Fibroblast of skin of abdomen (primary cell): ENCODE results near the gene KIRREL1.

Source experiments
- DNase-seq: peaks from one replicate; pipeline ENCODE4 v3.0.0-alpha.2; 2013

KIRREL1 gene

DNA sequence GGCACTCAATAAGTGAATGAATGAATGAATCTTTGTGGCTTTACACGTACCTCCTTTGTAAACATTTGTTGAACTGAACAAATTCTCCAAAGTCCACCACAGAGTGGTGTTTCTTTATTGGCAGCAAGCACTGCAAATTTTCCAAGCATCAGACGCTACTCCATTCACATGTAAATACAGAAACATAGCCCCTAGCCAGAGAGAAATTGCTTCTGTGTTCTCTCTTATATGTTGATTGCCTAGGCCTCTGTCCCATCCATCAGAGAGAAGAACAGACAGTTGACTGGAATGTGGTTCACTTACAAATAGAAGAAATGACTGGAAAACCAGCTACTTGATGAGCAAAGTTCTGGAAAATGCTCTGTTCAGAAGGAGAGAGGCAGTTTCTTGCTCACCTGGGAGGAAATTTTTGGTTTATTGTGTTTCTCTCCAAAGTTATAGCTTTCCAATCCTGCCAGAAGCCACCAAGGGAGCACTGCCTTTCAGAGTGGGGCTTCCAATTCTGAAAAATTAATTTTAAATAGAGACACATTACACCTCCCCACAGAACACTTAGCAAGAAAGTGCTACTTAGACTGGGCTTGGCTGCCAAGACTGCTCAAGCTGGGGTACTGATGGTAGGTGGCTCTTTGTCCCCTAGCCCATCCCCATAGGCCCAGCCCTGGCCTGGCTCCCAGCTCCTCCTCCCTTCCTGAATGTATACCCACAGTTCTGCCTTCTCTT, 18.1 kb upstream of the KIRREL1 start:
- DNase-seq = no peak

DNA sequence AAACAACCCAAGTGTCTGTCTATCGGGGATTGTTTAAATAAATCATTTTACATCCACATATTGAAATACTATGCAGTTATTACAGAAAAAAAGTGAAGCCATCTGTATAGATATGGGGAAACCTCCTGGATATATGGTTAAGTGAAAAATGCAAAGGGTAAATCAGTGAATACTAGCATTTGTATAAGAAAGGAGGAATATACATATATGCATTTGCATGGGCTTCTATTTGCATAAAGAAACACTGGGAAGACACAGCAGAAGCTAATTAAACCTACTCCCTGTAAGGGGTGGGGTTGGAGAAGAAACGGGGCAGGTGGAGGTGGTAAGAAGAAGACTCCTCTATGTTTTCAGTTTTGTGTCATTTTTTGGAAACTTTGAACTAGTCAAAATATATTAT, 16.6 kb upstream of the KIRREL1 start:
- DNase-seq = no peak

DNA sequence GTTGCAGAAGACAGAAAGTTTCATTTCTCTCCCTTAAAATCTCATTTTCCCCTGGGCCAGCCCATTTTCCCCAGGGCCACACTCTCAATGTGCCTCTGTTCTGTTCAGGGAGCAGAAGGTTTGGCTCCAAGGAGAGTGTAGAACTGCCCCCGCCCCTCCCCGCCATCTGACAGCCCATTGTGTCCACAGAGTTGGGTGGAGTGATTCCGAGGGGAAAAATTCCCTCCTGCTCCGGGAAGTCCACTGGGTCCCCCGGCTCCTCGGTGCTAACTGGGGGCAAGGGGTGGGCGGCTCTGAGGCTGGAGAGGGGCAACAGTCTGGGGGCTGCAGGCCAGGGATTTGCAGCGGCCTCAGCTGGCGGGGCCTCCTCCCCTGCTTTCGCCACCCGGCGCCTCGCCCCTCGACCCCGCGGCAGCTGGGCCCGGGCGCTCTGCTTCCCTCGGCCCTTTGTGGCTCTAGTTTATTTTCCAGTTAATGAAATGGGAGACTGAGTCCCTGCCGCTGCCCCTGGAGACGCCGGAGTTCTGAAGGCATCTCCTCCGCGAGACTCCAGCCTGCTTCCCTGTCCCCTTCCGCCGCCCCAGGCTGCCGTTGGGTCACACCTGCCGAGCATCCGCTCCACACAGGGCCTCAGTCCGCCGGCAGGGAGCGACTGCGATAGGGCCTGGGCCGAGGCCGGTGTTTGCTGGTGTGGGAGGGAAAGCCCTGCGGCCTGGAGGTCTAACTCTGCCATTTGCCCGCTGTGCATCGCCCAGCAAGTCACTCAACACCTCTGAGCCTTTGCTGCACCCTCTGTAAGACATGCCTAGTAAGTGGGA, 14.7 kb upstream of the KIRREL1 start:
- no peak for DNase-seq

DNA sequence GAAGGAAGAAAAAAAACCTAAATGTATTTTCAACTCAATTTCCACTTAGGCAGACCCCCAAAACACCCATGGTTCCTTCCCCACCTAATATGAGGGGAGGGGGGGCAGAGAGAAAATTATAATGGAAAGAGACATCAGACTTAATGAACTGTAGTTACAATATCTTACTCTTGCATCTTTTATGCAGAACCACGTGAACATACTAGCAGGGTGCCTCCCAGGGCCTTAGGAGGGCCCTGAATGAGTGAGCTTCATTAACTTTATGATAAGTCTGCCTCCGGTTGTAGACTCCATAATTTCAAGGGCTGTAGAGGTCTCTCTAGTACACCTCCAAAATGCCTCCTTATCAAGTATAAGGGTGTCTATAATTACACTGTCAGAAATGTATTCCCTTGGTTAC, 11.3 kb upstream of the KIRREL1 start:
- no peak for DNase-seq

DNA sequence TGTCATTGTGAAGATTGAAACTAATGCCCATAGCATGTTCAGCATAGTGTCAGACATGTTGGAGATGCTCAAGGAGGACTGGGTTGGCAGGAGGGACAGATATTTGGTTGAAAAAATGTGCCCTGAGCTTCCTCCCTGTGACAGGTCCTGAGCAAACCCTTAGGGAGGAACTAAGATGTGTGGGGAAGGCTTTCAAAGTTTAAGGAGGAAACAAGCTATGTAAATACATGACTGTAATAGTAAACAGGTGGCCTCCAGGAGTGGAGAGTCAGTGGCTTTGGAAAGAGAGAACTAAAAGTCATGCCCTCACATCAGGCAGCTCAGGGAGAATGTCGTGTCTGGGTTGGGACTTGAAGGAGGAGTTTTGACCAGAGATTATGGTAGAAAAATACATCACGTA, 9.7 kb upstream of the KIRREL1 start:
- no peak for DNase-seq

DNA sequence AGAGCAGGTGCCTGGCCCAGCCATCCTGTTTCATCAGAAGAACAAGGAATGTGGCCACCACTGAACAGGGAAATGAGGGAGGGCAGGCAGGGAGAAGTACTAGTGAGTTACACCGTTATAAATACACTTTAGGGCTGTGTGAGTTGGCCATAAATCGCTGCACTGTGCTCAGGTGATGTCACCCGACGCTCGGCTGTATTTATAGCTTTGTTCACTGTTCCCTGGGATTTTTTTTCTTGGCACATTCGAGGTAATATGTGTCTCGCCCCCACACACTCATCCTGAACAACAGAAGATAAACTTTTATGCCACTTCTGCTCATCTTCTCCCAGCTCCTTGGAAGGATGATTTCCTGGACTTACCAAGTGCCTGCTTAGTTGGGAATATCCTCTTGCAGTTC, 9.0 kb upstream of the KIRREL1 start:
- DNase-seq = no peak

DNA sequence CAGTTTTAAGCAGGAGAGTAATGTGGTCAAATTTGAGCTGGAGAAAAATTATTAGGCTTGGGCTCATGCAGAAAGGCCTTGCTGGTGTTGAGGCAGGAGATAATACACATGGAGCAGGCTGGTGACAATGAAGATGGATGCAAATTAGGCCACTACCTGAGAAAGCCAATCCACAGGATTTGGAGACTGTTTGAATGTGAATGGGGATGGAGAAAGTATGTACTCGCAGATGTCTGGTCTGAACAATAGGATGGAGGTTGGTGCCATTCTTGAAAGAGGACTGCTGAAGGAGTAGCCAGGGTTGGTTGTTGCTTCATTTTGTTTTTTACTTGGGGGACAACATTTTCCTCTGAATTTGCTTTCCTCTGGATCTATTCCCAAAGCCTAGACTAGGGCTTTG, 8.0 kb upstream of the KIRREL1 start:
- no peak for DNase-seq

DNA sequence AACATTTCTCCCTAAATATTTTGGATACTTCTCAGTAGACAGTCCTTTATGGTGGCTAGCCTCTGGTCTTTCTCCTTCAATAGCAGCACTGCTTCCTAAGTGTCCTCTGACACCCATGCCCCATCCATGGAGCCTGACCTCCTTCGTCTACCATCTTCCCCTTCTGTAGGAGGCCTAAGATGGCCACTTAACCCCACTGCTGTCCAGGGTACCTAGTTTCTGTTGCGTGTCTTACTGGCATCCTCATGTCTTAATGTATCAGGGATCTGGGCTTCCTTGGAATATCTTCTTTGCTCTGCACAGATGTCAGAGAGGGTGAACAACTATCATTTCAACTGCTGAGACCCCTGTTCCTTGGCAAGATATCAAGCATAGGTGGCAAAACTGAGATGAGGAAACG, 5.4 kb upstream of the KIRREL1 start:
- DNase-seq = no peak

DNA sequence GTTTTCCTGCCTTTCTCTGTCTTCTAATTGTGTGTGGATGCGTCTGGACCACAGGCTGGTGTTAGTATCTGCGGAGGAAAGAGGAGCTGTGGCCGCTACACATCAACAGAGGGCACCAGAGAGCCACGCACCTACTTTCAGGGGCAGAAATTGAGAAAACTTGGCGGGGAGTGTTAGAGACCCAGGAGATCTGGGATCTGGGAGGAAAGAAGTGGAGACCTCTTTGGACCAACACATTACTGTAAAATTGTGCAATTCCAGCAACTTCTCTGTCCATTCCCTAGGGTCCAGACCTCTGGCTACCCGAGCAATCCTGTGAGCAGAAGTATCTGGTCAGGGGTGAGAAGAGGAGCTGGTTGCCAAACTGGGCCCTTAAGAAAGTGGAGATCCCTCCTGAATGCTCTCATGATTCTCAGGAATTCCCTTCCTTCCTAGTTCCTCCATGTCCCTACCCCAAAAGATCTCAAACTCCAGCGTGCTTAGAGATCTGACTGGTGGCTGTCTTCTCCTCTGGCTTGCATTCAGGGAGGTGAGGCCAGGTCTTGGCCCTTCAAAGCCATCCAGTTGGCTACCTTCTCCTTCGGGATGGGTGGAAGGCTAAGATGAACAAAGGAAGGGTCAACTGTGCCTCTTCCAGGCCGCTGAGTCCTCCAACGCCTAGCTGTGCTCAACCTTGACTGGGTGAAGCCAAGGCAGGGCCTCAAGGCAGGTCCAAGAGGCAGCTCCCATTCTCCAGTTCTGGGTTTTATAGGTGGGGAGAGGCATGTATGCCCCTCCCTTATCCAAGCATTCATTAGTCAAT, 1.2 kb upstream of the KIRREL1 start:
- peak; percentile 72 for DNase-seq

DNA sequence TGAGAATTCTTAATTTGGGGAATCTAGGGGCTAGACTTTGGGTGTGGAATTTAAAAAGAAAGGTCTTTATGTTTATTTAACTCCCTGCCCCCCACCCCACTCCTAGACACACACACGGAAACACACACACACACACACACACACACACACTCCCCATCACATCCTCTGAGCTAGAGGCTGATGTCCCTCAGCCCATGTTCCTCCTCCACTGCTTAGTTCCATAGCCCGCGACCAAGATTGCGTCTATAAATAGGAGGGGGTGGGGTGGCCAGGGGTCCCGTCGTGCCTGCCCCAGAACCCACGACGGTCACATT, 655 bp upstream of the KIRREL1 start:
- DNase-seq = no peak

DNA sequence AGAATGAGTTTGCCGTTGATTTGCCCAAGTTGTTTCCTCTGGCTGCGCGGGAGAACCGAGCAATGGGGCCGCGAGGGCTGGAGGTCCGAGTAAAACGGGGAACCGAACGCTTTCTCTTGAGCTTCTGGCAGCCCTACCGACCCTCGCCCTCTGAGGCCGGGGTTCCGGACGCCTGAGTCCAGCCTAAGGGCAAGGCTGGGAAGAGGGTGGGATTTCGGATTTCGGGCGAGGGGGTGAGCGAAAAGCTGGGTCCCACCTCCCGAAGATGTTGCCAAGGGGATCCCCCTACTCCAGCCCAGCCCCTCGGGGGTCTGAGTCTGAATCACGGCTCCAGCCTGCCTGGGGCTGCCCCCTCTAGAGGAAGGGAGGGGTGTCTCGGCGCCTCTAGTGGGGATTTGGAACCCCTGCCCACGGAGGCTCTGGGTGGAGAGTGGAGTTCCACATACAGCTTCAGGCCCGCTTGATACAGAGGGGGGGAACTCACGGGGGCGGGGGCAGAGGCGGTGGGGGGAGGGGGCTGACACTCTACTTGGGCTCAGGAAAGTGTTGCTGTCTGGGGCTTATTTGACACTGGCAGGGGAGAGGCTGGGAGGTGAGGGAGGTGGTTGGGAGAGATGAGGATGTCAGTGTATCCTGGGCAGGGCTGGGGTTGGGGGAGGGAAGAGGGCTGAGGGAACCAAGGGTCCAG, 617 bp downstream of the KIRREL1 start:
- no peak for DNase-seq

DNA sequence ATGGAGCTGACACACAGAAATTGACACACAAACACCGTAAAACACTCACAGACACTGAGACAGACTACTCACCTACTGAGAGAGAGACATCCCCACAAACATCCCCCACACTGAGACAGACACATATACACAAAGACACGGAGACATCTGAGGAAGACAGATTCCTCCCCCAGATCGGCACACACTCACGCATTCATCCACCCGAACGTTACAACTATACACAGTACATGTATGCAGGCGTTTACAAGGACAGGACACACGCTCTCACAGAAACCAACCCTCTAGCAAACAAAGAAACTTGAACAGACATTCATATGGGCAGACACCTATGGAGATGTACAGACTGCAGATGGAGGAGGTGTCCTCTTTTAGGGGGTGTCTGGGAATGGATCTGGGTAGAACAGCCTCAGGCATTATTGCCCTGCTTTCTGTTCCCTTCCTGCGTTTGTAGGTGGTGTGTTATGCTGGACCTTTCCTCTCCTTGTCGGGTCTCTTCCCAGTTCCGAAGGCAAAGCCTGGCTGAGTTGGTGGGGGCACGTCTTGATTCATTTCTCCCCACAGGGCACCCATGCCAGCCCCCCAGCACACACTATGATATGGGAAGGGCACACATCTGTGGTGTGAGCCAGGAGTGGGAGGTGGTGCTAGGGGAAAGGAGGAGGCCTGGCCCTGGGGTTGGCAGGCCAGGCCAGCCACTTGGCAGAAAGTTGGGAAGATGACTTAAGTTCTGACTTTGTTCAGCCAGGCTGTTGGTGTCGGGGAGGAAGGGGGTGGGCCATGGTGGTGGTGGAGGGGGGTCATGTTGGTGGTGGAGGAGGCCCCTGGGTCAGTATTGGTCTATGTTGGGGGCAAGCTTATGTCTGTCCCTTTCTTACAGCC, 1.5 kb downstream of the KIRREL1 start:
- DNase-seq = peak; percentile 31

DNA sequence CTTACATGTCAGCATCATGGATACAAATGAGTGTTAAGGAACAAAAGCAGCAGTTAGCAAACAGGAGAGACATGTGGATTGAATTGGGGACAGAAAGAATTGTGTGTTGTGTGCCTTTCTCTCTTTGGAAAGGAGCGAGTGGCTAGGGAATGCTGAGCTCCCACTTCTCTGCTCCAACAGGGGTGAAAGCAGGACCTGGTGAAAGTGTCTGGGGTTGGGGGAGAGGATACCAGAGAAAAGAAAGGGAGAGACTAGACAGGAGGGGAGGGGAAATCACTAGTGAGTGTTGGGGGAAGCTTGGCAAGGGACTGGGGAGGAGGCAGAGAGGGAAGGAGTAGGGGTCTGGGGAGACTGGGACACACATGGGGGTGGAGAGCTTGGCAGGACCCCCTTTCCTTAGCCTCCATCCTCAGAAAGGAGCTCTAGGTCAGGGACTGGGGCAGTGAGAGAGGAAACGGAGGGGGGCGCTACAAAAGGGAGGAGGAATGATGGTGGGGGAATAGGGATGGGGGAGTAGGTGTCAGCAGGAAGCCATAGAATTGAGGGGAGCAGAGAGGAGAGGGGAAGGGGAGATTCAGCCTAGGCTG, 2.2 kb downstream of the KIRREL1 start:
- DNase-seq = no peak

DNA sequence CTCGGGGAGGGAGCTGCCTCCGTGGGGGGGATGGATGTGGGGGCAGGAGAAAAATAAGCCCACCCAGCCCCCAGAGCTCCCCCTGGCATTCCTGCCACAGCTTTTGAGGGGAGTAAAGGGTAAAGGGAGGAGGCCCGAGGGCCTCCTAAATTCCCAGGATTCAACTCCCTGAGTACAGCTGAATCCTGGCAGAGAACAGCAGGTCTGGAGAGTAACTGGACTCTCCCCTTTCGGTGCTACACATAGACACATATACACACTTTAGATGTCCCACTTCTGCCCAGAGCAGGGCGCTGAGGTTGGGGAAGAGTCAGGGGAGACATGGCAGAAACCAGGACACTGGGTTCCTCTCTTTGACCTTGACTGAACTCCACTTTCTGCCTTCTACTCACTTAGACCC, 3.0 kb downstream of the KIRREL1 start:
- no peak for DNase-seq

DNA sequence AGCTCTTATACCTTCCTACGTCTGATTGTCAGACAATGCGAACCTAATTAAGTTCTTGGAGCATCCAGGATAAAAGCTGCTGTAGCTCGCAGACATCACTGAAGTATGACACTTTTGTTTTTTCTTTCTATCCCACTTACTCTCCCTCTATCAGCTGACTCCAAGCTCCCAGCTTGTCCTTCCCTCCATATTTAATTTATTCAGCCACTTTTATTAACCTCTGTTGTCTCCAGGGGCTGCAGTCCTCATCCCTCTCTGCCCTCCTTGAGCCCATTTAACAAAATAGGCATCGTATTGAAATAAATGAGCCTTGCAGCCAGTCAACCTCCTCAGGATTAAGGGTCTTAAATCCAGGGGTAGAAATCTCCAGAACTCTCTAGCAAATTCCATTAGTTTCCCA, 7.1 kb downstream of the KIRREL1 start:
- no peak for DNase-seq

DNA sequence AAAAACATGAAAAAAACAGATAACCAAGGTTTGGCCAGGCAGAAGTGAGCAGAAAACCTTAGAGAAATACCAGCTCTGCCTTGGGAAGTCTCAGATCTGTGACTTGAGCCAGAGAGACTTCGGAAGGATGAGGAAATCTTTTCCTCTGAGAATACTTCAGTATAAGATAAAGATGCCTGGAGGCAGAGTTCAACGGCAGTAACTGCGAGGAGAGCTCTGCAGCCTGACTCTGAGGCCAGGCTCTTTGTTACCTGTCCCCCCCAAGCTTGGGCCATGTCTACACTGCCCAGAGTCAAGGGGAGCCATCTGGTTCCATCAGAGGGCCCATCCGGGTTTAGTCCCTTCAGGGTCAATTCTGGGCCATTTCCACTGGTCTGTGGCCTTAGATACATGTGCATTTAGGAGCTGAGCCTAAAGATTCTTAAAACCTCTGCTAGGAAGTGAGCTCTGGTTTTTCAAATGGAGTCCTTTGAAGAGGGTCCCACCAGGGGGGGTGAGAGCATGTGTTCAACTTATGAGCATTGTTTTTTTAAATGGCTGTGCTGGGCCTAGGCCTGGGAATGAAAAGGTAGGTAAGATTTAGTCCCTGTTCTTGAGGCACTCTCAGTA, 8.7 kb downstream of the KIRREL1 start:
- no peak for DNase-seq

DNA sequence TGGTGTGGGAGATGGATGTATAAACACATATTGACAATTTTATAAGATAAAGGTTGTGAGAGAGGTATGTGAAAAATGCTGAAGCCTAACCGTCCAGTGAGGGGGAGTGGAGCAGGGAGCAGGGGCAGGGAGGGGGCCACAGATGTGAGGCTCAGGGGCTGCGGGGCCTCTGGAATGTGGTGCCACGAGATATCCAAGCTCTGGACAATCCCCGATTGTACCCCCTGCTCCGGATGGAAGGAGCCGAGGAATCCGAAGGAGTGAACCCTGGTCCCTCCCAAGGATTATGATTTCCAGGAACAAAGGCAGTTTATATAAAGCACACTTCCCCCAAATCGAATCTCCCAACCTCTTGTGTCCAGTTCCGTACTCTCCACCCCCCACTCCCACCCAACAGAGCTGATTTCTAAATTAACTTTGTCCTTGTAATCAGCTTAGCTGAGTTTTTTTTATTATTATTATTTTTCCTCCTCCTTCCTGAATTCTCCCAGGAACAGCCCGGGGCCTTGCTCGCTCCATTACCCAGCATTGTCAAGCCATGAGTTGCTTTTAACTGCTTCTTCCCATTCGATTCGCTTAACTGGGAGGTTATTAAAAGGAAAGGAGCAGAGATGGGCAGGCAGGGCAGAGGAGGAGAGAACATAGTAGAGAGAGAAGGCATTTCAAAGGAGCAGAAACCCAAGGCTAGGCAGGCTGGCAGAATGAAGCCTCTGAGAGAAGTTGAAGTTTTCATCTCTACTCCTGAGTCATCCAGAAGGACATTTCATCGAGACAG, 9.4 kb downstream of the KIRREL1 start:
- peak; percentile 53 for DNase-seq

DNA sequence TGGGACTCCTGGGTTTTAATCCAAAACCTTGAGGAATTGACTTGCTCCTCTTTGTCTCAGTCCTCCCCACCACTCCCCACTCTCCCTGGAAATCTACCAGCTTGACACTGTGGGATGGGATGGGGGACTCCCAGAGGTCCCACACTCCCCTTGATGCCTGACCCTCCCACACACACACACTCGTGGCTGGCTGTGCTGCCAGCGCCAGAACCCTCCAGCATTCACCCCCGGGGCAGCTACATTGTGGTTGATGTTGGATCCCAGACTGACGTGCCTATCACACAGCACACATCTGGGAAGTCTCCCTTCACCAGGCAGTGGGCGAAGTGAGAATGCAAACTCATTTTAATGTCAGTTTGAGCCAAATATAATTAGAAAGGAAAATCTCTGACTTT, 10.0 kb downstream of the KIRREL1 start:
- DNase-seq = no peak

DNA sequence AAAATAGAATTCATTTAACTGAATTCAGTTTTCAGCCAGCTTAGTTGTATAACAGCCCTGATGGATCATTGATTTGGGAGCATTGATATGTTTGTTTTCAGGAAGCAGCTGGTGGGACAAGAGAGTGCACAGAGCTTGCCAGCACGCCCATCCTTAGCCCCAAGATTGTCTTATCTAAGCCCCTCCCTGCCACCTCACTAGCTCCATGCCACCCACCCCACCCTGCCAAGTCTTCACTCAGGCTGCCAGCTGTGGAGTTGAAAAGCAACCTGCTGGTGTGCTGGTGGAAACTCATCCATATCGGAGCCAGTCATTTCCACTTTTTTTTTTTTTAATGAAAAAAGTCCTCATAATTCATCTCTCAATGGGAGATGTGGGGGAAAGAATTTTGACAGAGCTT, 11.8 kb downstream of the KIRREL1 start:
- no peak for DNase-seq

DNA sequence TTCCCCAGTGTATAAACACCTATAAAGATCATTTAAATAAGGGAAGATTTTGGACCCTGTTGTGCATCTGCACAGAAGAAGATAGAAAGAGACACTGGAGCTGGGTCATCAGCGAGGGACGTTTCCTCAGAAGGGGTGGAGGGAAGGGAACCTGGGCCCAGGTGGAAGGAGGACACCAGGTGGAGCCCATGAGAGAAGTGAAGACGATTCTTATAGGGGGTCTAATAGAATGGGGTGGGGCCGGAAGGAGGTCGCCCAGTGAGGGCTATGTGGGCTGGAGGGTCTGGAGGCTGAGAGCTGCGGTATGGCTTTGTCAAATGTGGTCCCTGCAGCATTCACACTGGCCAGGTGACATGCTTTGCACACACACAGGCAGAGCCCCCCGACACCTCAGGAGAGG, 13.7 kb downstream of the KIRREL1 start:
- no peak for DNase-seq
